ENCODE results near the gene CHPF.

DNA sequence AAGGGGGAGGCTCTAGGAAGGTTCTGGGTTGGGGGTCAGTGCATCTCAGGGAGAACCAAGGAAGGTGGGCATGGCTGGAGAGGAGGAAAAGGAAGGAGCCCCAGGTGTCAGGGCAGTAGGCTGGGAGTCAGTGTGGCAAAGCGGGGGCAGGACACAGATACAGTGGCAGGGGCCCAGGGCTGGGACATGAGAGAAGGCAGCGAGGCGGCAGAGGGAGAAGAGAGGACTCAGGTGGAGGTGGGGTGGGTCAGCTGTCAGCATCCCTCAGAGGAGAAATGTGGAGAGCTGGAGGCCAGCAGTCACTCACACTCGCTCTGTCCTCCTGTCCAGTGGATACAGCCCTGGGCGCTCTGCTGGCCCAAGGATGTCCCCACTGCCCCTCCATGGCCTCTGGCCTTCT is 50.5 kb downstream of the CHPF start:
- no peak for TF ChIP-seq POLR2A (IDR thresholded peaks at IDR 0.05)
- TF ChIP-seq, protein P1, sequence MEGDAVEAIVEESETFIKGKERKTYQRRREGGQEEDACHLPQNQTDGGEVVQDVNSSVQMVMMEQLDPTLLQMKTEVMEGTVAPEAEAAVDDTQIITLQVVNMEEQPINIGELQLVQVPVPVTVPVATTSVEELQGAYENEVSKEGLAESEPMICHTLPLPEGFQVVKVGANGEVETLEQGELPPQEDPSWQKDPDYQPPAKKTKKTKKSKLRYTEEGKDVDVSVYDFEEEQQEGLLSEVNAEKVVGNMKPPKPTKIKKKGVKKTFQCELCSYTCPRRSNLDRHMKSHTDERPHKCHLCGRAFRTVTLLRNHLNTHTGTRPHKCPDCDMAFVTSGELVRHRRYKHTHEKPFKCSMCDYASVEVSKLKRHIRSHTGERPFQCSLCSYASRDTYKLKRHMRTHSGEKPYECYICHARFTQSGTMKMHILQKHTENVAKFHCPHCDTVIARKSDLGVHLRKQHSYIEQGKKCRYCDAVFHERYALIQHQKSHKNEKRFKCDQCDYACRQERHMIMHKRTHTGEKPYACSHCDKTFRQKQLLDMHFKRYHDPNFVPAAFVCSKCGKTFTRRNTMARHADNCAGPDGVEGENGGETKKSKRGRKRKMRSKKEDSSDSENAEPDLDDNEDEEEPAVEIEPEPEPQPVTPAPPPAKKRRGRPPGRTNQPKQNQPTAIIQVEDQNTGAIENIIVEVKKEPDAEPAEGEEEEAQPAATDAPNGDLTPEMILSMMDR (IDR thresholded peaks at IDR 0.05), result no peak

Data from Peyer's patch (tissue), 4 donors.